ENCODE measurements around the gene MYO7A. TPM values are rescaled to one million over a fixed set of nuclear protein-coding genes. Genes with fewer than 3 reads are reported as not detected.

Gene MYO7A
- total RNA-seq, 1 donor from 2014 or later: 46.4 TPM

DNA sequence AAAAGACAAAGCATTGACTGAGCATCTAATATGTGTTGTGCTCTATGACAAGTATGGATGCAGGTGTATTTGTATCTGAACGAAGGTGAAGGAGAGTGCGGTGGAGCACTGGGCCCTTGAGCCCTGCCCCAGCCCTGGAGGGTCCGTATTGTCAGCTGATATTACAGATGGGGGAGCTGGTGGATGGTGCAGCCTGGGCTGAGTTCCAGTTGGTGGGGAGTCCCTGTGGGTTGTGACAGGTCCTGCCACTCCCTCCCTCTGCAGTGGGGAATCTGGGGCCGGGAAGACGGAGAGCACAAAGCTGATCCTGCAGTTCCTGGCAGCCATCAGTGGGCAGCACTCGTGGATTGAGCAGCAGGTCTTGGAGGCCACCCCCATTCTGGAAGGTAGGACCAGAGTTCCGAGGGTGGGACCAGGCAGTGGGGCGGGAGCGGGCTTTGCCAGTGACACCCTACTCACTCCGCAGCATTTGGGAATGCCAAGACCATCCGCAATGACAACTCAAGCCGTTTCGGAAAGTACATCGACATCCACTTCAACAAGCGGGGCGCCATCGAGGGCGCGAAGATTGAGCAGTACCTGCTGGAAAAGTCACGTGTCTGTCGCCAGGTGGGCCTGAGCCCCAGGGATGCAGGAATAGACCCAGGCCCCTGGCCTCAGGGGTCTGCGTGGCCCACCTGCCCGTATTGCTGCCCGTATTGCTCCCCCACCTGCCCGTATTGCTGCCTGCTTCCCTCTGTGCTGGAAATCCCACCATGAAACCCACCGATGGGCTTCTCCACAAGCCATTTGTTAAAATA is 28.6 kb downstream of the MYO7A start:
- intact Hi-C loops (cut with DNase I): no loop called here
- H3K4me3 ChIP-seq: no peak overlapping the region
- no peaks in the 10 kb centered on the region for H3K36me3 ChIP-seq
- no peak for TF ChIP-seq CTCF (IDR thresholded peaks at IDR 0.05)
- H3K27me3 ChIP-seq: no peaks in the 10 kb centered on the region
- no peaks in the 10 kb centered on the region for H3K9me3 ChIP-seq
- H3K4me1 ChIP-seq: peaks cover 7 to 9% of the 10 kb centered on the region in 2 donors
- H3K27ac ChIP-seq: no peak overlapping the region
- no peak for DNase-seq (ENCODE audit: low spot score in 2 of 2)

GRCh38 chr11:77158041-77158695 is 30.1 kb downstream of the MYO7A start:
- intact Hi-C loops (cut with DNase I): no loop called here
- no peak for DNase-seq (ENCODE audit: low spot score in 2 of 2)
- no peaks in the 10 kb centered on the region for H3K36me3 ChIP-seq

DNA sequence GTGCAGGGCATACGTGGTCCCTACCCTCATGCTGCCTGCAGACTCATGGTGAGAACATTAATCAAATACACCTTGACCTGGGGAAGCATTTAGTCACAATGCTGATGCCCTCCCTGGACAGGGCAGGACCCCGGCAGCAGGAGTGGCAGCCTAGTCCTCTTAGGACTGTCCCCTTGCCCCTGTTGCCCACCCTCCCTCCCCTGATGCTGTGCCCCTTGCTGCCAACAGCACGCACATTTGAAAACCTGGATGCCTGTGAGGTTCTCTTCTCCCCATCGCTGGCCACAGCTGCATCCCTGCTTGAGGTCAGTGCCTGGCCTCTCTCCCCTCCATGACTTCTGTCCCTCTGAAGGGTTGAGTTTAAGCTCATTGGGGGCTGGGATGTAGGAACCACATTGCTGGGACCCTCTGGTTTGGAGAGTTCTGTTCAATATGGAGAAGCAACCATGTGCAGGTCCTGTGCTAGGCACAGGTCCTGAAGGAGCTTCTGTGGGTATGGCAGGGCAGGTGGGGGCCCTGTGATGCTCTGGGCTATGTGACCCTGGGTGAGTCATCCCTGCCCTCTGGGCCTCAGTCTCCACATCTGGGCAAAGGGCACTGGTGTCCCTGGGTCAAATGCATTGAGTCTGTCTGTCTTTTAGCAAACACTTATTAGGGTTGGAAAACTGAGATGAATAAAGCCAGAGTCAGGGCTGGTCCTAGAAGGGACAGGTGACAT is 31.3 kb downstream of the MYO7A start:
- no peak for DNase-seq (ENCODE audit: low spot score in 2 of 2)
- Histone ChIP-seq H3K27ac (no peak overlapping the region), H3K27me3 (no peaks in the 10 kb centered on the region), H3K4me3 (no peak overlapping the region), H3K36me3 (no peaks in the 10 kb centered on the region), H3K4me1 (peaks cover 0 to 4% of the 10 kb centered on the region in 2 donors), H3K9me3 (no peaks in the 10 kb centered on the region)
- intact Hi-C loops (cut with DNase I): no loop called here
- no peak for TF ChIP-seq CTCF (IDR thresholded peaks at IDR 0.05)

More at GRCh38 chr11:77158041-77158695, 30.1 kb downstream of the MYO7A start:
- Histone ChIP-seq H3K9me3 (no peaks in the 10 kb centered on the region), H3K4me1 (peaks cover 7 to 9% of the 10 kb centered on the region in 2 donors), H3K4me3 (no peak overlapping the region), H3K27ac (no peak overlapping the region), H3K27me3 (no peaks in the 10 kb centered on the region)
- TF ChIP-seq CTCF (IDR thresholded peaks at IDR 0.05): no peak

- no peak overlapping the region for H3K4me3 ChIP-seq
- no peak overlapping the region for H3K27ac ChIP-seq
- intact Hi-C loops (cut with DNase I): no loop called here
- no peak for DNase-seq (ENCODE audit: low spot score in 2 of 2)
- no peaks in the 10 kb centered on the region for H3K36me3 ChIP-seq
- no peak for TF ChIP-seq CTCF (IDR thresholded peaks at IDR 0.05)
- H3K9me3 ChIP-seq: no peaks in the 10 kb centered on the region
- no peaks in the 10 kb centered on the region for H3K4me1 ChIP-seq
- no peaks in the 10 kb centered on the region for H3K27me3 ChIP-seq
Measured at GRCh38 chr11:77159937-77160495, 32.0 kb downstream of the MYO7A start.

DNA sequence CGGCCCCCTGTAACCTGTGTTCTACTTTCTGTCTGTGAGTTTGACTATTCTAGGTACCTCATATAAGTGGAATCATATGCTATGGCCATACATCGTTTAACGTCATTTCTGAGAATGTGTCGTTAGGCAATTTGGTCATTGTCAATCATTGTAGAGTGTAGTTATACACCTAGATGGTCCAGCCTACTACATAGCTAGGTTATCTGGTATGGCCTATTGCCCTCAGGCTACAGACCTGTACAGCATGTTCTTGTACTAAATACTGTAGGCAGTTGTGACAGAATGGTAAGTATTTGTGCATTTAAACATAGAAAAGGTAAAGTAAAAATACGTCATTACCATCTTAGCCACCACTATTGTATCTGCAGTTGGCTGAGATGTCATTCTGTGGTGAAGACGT is 35.2 kb downstream of the MYO7A start:
- intact Hi-C loops (cut with DNase I): no loop called here
- H3K9me3 ChIP-seq: no peaks in the 10 kb centered on the region
- no peaks in the 10 kb centered on the region for H3K4me1 ChIP-seq
- no peaks in the 10 kb centered on the region for H3K27me3 ChIP-seq
- DNase-seq (ENCODE audit: low spot score in 2 of 2): no peak
- H3K36me3 ChIP-seq: no peaks in the 10 kb centered on the region
- H3K27ac ChIP-seq: no peak overlapping the region
- TF ChIP-seq CTCF (IDR thresholded peaks at IDR 0.05): no peak
- H3K4me3 ChIP-seq: no peak overlapping the region

Data from ascending aorta (tissue), 2 donors.